Smooth muscle cell of the pulmonary artery (primary cell): Measurements from ENCODE around the gene CTSF. TPM values are rescaled to one million over a fixed set of nuclear protein-coding genes. Genes with fewer than 3 reads are reported as not detected.

Source experiments
- total RNA-seq: library from RNA; depleted of rRNA; stranded (reverse); fragments of >200 nt; gene quantifications from 2 replicates; pipeline ENCODE4 v1.2.3, GENCODE V29; 2014

CTSF gene
- 38.5 and 52.2 TPM in 2 replicates for total RNA-seq

GRCh38 chr11:66568124-66568916 lies at the start of gene CTSF:
CTSF (minus strand) TSS chr11:66568606; CDS start chr11:66568486, 120 bp downstream.

GRCh38 chr11:66616379-66617154 lies 48.2 kb upstream of the CTSF start, which contains the start of gene RBM14:
RBM14 (plus strand) TSS chr11:66616630; CDS start chr11:66616721, 91 bp downstream.

GRCh38 chr11:66592457-66593302 lies 24.3 kb upstream of the CTSF start, which contains the start of the genes CCDC87 and CCS:
CCDC87 (minus strand) TSS chr11:66593063; CDS start chr11:66593015, 48 bp downstream.
CCS (plus strand) TSS chr11:66593185; CDS start chr11:66593262, 77 bp downstream.

DNA sequence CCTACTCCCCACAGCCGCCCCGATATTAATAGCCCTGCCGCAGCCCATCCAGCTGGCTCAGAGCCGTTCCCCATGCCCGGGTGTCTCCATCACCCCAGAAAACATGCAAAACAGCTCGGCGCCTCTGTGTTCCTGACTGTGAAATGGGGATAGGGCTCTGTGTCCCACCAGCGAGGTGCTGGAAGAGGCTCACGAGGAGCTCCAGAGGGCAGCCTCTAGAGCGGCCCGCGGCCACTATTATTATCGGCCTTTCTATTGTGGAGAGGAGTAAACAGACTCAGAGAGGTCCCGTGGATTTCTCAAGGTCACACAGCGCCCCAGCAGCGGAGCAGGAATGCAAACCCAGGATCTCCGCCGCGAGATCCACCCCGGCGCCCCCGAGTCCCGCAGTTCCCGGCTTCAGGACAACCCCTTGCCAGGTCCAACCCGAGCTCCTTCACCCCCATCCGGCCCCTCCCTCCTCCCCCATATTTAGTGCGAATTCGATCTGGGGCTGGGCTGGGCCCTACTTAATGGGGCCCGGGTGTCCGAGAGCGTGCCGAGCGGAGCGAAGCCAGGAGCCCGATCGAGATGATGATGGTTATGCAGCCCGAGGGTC lies 21.9 kb downstream of the CTSF start, which contains the start of gene ACTN3:
Gene ACTN3, plus strand, starts transcription at position 536 of the 598 bp plus-strand sequence. Its CDS starts 35 bp downstream, at position 571.

GRCh38 chr11:66545701-66546367 lies 22.6 kb downstream of the CTSF start, which contains the start of gene ZDHHC24:
ZDHHC24 (minus strand) TSS chr11:66546048; CDS start chr11:66546003, 45 bp downstream.

Other genes with a start within 250 kb of the CTSF start
- gene RIN1, start 232.2 kb downstream of the CTSF start, total RNA-seq, result 17.9 and 19.5 TPM in 2 replicates
- gene BRMS1, start 223.5 kb downstream of the CTSF start, total RNA-seq, result 28.1 and 30.8 TPM in 2 replicates
- 65.9 and 89.3 TPM in 2 replicates for gene B4GAT1, start 221.0 kb downstream of the CTSF start, total RNA-seq
- gene SLC29A2, start 196.8 kb downstream of the CTSF start, total RNA-seq, result 0.36 and 0.78 TPM in 2 replicates
- gene NPAS4, start 147.6 kb downstream of the CTSF start, total RNA-seq, result not detected in 2 replicates
- gene MRPL11, start 129.8 kb downstream of the CTSF start, total RNA-seq, result 22.5 and 24.4 TPM in 2 replicates
- gene PELI3, start 101.7 kb downstream of the CTSF start, total RNA-seq, result 14.5 and 18.9 TPM in 2 replicates
- 41.2 and 64.1 TPM in 2 replicates for gene DPP3, start 88.2 kb downstream of the CTSF start, total RNA-seq
- 45.2 and 47.0 TPM in 2 replicates for gene BBS1, start 58.0 kb downstream of the CTSF start, total RNA-seq
- 13.9 and 14.7 TPM in 2 replicates for gene ZDHHC24, start 22.6 kb downstream of the CTSF start, total RNA-seq
- gene ACTN3, start 21.7 kb downstream of the CTSF start, total RNA-seq, result 0.07 TPM in 1 of 2 replicates, not detected in the other
- 0.56 and 0.59 TPM in 2 replicates for gene CCDC87, start 24.5 kb upstream of the CTSF start, total RNA-seq
- 39.4 and 41.1 TPM in 2 replicates for gene CCS, start 24.6 kb upstream of the CTSF start, total RNA-seq
- 30.6 and 31.6 TPM in 2 replicates for gene RBM14, start 48.0 kb upstream of the CTSF start, total RNA-seq
- 80.6 and 105 TPM in 2 replicates for gene RBM4, start 70.1 kb upstream of the CTSF start, total RNA-seq
- gene RBM4B, start 109.3 kb upstream of the CTSF start, total RNA-seq, result 21.1 and 27.5 TPM in 2 replicates
- 1.1 and 4.6 TPM in 2 replicates for gene SPTBN2, start 160.6 kb upstream of the CTSF start, total RNA-seq